ENCODE data around the gene RPL41. TPM values are rescaled to one million over a fixed set of nuclear protein-coding genes. Genes with fewer than 3 reads are reported as not detected.
"Not testable (repeated sequence)": the region's sequence is repeated elsewhere in the genome, so short reads cannot be mapped to it uniquely, and the experiment has no call there.

The RPL41 gene
- total RNA-seq, 1 donor from 2014 or later: 2,726 TPM

GRCh38 chr12:56154818-56155217 is 38.4 kb downstream of the RPL41 start:
- no peak for TF ChIP-seq CTCF (IDR thresholded peaks at IDR 0.05)
- H3K9me3 ChIP-seq: no peaks in the 10 kb centered on the region
- H3K4me1 ChIP-seq: peaks cover 20% of the 10 kb centered on the region
- no peak overlapping the region for H3K27ac ChIP-seq
- ATAC-seq (no peak), DNase-seq (no peak)
- peaks cover 3% of the 10 kb centered on the region for H3K36me3 ChIP-seq
- H3K27me3 ChIP-seq: no peaks in the 10 kb centered on the region
- intact Hi-C loops (cut with DNase I): no loop called here
- no peak overlapping the region for H3K4me3 ChIP-seq

GRCh38 chr12:56155256-56155845 is 38.9 kb downstream of the RPL41 start:
- no peak for ATAC-seq

GRCh38 chr12:56156464-56157200 is 40.2 kb downstream of the RPL41 start:
- peaks cover 20% of the 10 kb centered on the region for H3K4me1 ChIP-seq
- H3K27me3 ChIP-seq; DNase-seq; H3K9me3 ChIP-seq; intact Hi-C loops (cut with DNase I); ATAC-seq: not testable (repeated sequence)
- H3K4me3 ChIP-seq: peak overlapping the region; percentile 84
- peak overlapping the region; percentile 96 for H3K27ac ChIP-seq
- H3K36me3 ChIP-seq: peaks cover 22% of the 10 kb centered on the region

More at GRCh38 chr12:56155256-56155845, 38.9 kb downstream of the RPL41 start:
- intact Hi-C loops (cut with DNase I): no loop called here
- peaks cover 25% of the 10 kb centered on the region for H3K4me1 ChIP-seq
- H3K27me3 ChIP-seq: no peaks in the 10 kb centered on the region
- H3K4me3 ChIP-seq: no peak overlapping the region
- peaks cover 9% of the 10 kb centered on the region for H3K36me3 ChIP-seq
- H3K9me3 ChIP-seq: no peaks in the 10 kb centered on the region
- no peak overlapping the region for H3K27ac ChIP-seq
- no peak for DNase-seq
- no peak for TF ChIP-seq CTCF (IDR thresholded peaks at IDR 0.05)

GRCh38 chr12:56157201-56158028 is 41.0 kb downstream of the RPL41 start:
- peak overlapping the region; percentile 84 for H3K4me3 ChIP-seq
- H3K36me3 ChIP-seq: peaks cover 29% of the 10 kb centered on the region
- DNase-seq: peak; percentile 86
- intact Hi-C loops (cut with DNase I): no loop called here
- no peaks in the 10 kb centered on the region for H3K27me3 ChIP-seq
- peak; percentile 66 for TF ChIP-seq CTCF (IDR thresholded peaks at IDR 0.05)
- no peaks in the 10 kb centered on the region for H3K9me3 ChIP-seq
- H3K27ac ChIP-seq: peak overlapping the region; percentile 96
- peak; percentile 62 for ATAC-seq
- H3K4me1 ChIP-seq: peaks cover 19% of the 10 kb centered on the region

GRCh38 chr12:56158029-56158925 is 41.8 kb downstream of the RPL41 start, which contains the start of gene MYL6:
Gene MYL6, plus strand, starts transcription at chr12:56158359. Its CDS starts 43 bp downstream, at chr12:56158402.
- Histone ChIP-seq H3K4me1 (peaks cover 21% of the 10 kb centered on the region), H3K27ac (peak within 1 kb of the TSS; percentile 96), H3K27me3 (no peaks in the 10 kb centered on the region), H3K9me3 (no peaks in the 10 kb centered on the region), H3K36me3 (peaks cover 38% of the 10 kb centered on the region), H3K4me3 (peak within 1 kb of the TSS; percentile 84)
- TF ChIP-seq CTCF (IDR thresholded peaks at IDR 0.05): no peak
- intact Hi-C loops (cut with DNase I): no loop called here
- DNase-seq: peak; percentile 93
- ATAC-seq: peak; percentile 88
